Loucy (cell line): ENCODE results near the gene SEPHS1.

Source experiments
- EZH2phosphoT487 ChIP-seq: fragments of 200-600 bp; IDR thresholded peaks from 2 replicates; pipeline ENCODE4 v1.6.1; 2018; ENCODE audit warnings: antibody characterized with exemption, mild to moderate bottlenecking, moderate library complexity, borderline replicate concordance
- TF ChIP-seq, protein P1 (sequence below): fragments of 200-600 bp; sonication (generic); conservative IDR thresholded peaks from 2 replicates; pipeline ENCODE4 v1.5.1; 2014; ENCODE audit warnings: mild to moderate bottlenecking, antibody characterized with exemption, low read length

DNA sequence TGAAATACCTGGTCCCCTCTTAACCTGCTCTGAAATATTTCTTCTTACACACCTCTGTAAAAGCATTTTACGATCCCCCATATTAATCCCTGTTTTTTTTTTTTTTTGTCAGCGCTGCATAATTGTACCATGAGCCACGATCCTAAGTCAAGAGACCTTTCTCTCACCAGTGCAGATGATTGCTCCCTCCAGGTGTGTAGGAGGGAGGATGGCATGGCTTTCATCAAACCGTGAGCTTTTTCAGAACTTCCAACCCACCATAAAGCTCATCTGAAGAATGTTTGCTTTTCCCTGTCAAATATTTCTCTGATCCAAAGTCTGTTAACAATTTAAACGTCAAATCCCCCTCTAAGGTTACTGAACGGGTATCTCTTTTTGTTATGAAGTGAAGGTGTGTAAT lies 28.2 kb upstream of the SEPHS1 start:
- TF ChIP-seq, protein P1, sequence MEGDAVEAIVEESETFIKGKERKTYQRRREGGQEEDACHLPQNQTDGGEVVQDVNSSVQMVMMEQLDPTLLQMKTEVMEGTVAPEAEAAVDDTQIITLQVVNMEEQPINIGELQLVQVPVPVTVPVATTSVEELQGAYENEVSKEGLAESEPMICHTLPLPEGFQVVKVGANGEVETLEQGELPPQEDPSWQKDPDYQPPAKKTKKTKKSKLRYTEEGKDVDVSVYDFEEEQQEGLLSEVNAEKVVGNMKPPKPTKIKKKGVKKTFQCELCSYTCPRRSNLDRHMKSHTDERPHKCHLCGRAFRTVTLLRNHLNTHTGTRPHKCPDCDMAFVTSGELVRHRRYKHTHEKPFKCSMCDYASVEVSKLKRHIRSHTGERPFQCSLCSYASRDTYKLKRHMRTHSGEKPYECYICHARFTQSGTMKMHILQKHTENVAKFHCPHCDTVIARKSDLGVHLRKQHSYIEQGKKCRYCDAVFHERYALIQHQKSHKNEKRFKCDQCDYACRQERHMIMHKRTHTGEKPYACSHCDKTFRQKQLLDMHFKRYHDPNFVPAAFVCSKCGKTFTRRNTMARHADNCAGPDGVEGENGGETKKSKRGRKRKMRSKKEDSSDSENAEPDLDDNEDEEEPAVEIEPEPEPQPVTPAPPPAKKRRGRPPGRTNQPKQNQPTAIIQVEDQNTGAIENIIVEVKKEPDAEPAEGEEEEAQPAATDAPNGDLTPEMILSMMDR: no peak
- TF ChIP-seq EZH2phosphoT487: no peak
